ENCODE results near the gene TAF6.

Gene TAF6

GRCh38 chr7:100088095-100088620 is 31.0 kb downstream of the TAF6 start:
- Histone ChIP-seq H3K9ac (ENCODE audit: low read depth, low read length) (peak overlapping the region; percentile 82), H3K36me3 (ENCODE audit: insufficient read depth, low read length) (peaks cover 18% of the 10 kb centered on the region), H3K9me3 (ENCODE audit: control insufficient read depth, insufficient read depth, low read length) (no peaks in the 10 kb centered on the region), H3K4me1 (ENCODE audit: insufficient read depth, low read length) (peaks cover 9% of the 10 kb centered on the region; the same call in 1 of the 2 replicates)

GRCh38 chr7:100087055-100087750 is 32.0 kb downstream of the TAF6 start:
- Histone ChIP-seq H3K4me1 (ENCODE audit: insufficient read depth, low read length) (peaks cover 13% of the 10 kb centered on the region; the same call in 1 of the 2 replicates), H3K9ac (ENCODE audit: low read depth, low read length) (no peak overlapping the region), H3K36me3 (ENCODE audit: insufficient read depth, low read length) (0 out of 2 replicates have a peak, but pooled peaks cover 9% of the 10 kb centered on the region), H3K9me3 (ENCODE audit: control insufficient read depth, insufficient read depth, low read length) (no peaks in the 10 kb centered on the region)

- Histone ChIP-seq H3K4me1 (ENCODE audit: insufficient read depth, low read length) (peaks cover 13% of the 10 kb centered on the region; the same call in 1 of the 2 replicates), H3K9me3 (ENCODE audit: control insufficient read depth, insufficient read depth, low read length) (no peaks in the 10 kb centered on the region), H3K36me3 (ENCODE audit: insufficient read depth, low read length) (0 out of 2 replicates have a peak, but pooled peaks cover under 1% of the 10 kb centered on the region), H3K9ac (ENCODE audit: low read depth, low read length) (no peak overlapping the region)
Observed at GRCh38 chr7:100085515-100085914, 33.6 kb downstream of the TAF6 start.

GRCh38 chr7:100082978-100083377 is 36.2 kb downstream of the TAF6 start:
- Histone ChIP-seq H3K36me3 (ENCODE audit: insufficient read depth, low read length) (peaks cover 13% of the 10 kb centered on the region), H3K9me3 (ENCODE audit: control insufficient read depth, insufficient read depth, low read length) (no peaks in the 10 kb centered on the region), H3K4me1 (ENCODE audit: insufficient read depth, low read length) (peaks cover 17% of the 10 kb centered on the region), H3K9ac (ENCODE audit: low read depth, low read length) (peak overlapping the region; percentile 97; the same call in 1 of the 2 replicates)

GRCh38 chr7:100081535-100082102 is 37.5 kb downstream of the TAF6 start, which contains the start of gene ZNF3:
Gene ZNF3 (minus strand): TSS chr7:100081723. CDS start chr7:100077357, 4,366 bp downstream.
- H3K9ac ChIP-seq (ENCODE audit: low read depth, low read length) = peak within 1 kb of the TSS; percentile 97
- H3K4me1 ChIP-seq (ENCODE audit: insufficient read depth, low read length) = peaks cover 13% of the 10 kb centered on the region
- peaks cover 23% of the 10 kb centered on the region for H3K36me3 ChIP-seq (ENCODE audit: insufficient read depth, low read length)
- peaks cover 5% of the 10 kb centered on the region for H3K9me3 ChIP-seq (ENCODE audit: control insufficient read depth, insufficient read depth, low read length)

GRCh38 chr7:100080907-100081534 is 38.1 kb downstream of the TAF6 start:
- peaks cover 28% of the 10 kb centered on the region for H3K36me3 ChIP-seq (ENCODE audit: insufficient read depth, low read length)
- peaks cover 13% of the 10 kb centered on the region for H3K4me1 ChIP-seq (ENCODE audit: insufficient read depth, low read length)
- peaks cover 11% of the 10 kb centered on the region for H3K9me3 ChIP-seq (ENCODE audit: control insufficient read depth, insufficient read depth, low read length)
- H3K9ac ChIP-seq (ENCODE audit: low read depth, low read length) = peak overlapping the region; percentile 97

- Histone ChIP-seq H3K4me1 (ENCODE audit: insufficient read depth, low read length) (peaks cover 9% of the 10 kb centered on the region), H3K9me3 (ENCODE audit: control insufficient read depth, insufficient read depth, low read length) (peaks cover 21% of the 10 kb centered on the region), H3K36me3 (ENCODE audit: insufficient read depth, low read length) (peaks cover 47% of the 10 kb centered on the region), H3K9ac (ENCODE audit: low read depth, low read length) (no peak overlapping the region)
Observed at GRCh38 chr7:100079024-100079560, 40.1 kb downstream of the TAF6 start.

- Histone ChIP-seq H3K9ac (ENCODE audit: low read depth, low read length) (no peak overlapping the region), H3K9me3 (ENCODE audit: control insufficient read depth, insufficient read depth, low read length) (peaks cover 23% of the 10 kb centered on the region), H3K36me3 (ENCODE audit: insufficient read depth, low read length) (peaks cover 66% of the 10 kb centered on the region), H3K4me1 (ENCODE audit: insufficient read depth, low read length) (peaks cover 4% of the 10 kb centered on the region; the same call in 1 of the 2 replicates)
Observed at GRCh38 chr7:100077205-100077604, 42.0 kb downstream of the TAF6 start.

- Histone ChIP-seq H3K9ac (ENCODE audit: low read depth, low read length) (no peak overlapping the region), H3K9me3 (ENCODE audit: control insufficient read depth, insufficient read depth, low read length) (peaks cover 41% of the 10 kb centered on the region), H3K36me3 (ENCODE audit: insufficient read depth, low read length) (peaks cover 84% of the 10 kb centered on the region), H3K4me1 (ENCODE audit: insufficient read depth, low read length) (peaks cover 4% of the 10 kb centered on the region; the same call in 1 of the 2 replicates)
Observed at GRCh38 chr7:100075418-100075817, 43.7 kb downstream of the TAF6 start.

- peaks cover under 1% of the 10 kb centered on the region; the same call in 1 of the 2 replicates for H3K4me1 ChIP-seq (ENCODE audit: insufficient read depth, low read length)
- peaks cover 46% of the 10 kb centered on the region for H3K9me3 ChIP-seq (ENCODE audit: control insufficient read depth, insufficient read depth, low read length)
- H3K9ac ChIP-seq (ENCODE audit: low read depth, low read length) = no peak overlapping the region
- peaks cover 90% of the 10 kb centered on the region for H3K36me3 ChIP-seq (ENCODE audit: insufficient read depth, low read length)
Observed at GRCh38 chr7:100074841-100075240, 44.3 kb downstream of the TAF6 start.

- H3K36me3 ChIP-seq (ENCODE audit: insufficient read depth, low read length) = peaks cover 80% of the 10 kb centered on the region
- H3K9me3 ChIP-seq (ENCODE audit: control insufficient read depth, insufficient read depth, low read length) = peaks cover 50% of the 10 kb centered on the region
- H3K4me1 ChIP-seq (ENCODE audit: insufficient read depth, low read length) = no peaks in the 10 kb centered on the region
- H3K9ac ChIP-seq (ENCODE audit: low read depth, low read length) = no peak overlapping the region
Observed at GRCh38 chr7:100072462-100072861, 46.7 kb downstream of the TAF6 start.

- Histone ChIP-seq H3K4me1 (ENCODE audit: insufficient read depth, low read length) (no peaks in the 10 kb centered on the region), H3K9ac (ENCODE audit: low read depth, low read length) (no peak overlapping the region), H3K36me3 (ENCODE audit: insufficient read depth, low read length) (peaks cover 68% of the 10 kb centered on the region), H3K9me3 (ENCODE audit: control insufficient read depth, insufficient read depth, low read length) (peaks cover 40% of the 10 kb centered on the region)
Observed at GRCh38 chr7:100071018-100071723, 48.0 kb downstream of the TAF6 start.

- Histone ChIP-seq H3K36me3 (ENCODE audit: insufficient read depth, low read length) (peaks cover 56% of the 10 kb centered on the region), H3K9me3 (ENCODE audit: control insufficient read depth, insufficient read depth, low read length) (peaks cover 30% of the 10 kb centered on the region), H3K9ac (ENCODE audit: low read depth, low read length) (no peak overlapping the region), H3K4me1 (ENCODE audit: insufficient read depth, low read length) (no peaks in the 10 kb centered on the region)
Observed at GRCh38 chr7:100069991-100070390, 49.2 kb downstream of the TAF6 start.

GRCh38 chr7:100066953-100067352 is 52.2 kb downstream of the TAF6 start:
- H3K9ac ChIP-seq (ENCODE audit: low read depth, low read length) = no peak overlapping the region
- H3K4me1 ChIP-seq (ENCODE audit: insufficient read depth, low read length) = no peaks in the 10 kb centered on the region
- H3K9me3 ChIP-seq (ENCODE audit: control insufficient read depth, insufficient read depth, low read length) = peaks cover 24% of the 10 kb centered on the region
- peaks cover 34% of the 10 kb centered on the region for H3K36me3 ChIP-seq (ENCODE audit: insufficient read depth, low read length)

Data from ES-I3 (cell line).